ENCODE measurements around the gene ATP2C2.

DNA sequence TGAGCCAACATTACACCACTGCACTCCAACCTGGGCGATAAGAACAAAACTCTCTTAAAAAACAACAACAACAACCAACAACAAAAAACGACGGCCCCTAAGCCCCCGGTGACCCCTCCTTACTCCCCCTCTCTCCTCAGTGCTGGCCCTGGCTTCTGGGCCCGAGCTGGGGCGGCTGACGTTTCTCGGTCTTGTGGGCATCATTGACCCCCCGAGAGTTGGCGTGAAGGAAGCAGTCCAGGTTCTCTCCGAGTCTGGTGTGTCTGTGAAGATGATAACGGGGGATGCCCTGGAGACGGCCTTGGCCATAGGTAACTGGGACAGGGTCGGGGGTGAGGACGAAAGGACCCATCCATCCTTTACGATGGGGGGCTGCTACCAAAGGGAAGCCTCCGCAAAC lies 83.4 kb downstream of the ATP2C2 start:
- TF ChIP-seq, protein P1, sequence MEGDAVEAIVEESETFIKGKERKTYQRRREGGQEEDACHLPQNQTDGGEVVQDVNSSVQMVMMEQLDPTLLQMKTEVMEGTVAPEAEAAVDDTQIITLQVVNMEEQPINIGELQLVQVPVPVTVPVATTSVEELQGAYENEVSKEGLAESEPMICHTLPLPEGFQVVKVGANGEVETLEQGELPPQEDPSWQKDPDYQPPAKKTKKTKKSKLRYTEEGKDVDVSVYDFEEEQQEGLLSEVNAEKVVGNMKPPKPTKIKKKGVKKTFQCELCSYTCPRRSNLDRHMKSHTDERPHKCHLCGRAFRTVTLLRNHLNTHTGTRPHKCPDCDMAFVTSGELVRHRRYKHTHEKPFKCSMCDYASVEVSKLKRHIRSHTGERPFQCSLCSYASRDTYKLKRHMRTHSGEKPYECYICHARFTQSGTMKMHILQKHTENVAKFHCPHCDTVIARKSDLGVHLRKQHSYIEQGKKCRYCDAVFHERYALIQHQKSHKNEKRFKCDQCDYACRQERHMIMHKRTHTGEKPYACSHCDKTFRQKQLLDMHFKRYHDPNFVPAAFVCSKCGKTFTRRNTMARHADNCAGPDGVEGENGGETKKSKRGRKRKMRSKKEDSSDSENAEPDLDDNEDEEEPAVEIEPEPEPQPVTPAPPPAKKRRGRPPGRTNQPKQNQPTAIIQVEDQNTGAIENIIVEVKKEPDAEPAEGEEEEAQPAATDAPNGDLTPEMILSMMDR (IDR thresholded peaks at IDR 0.05): no peak
- no peak for TF ChIP-seq POLR2A (IDR thresholded peaks at IDR 0.05)

All from right lobe of liver (tissue), 4 donors.